ENCODE data around the gene KRTCAP2.
"Not testable (repeated sequence)": the region's sequence is repeated elsewhere in the genome, so short reads cannot be mapped to it uniquely, and the experiment has no call there.

KRTCAP2 gene

GRCh38 chr1:155167166-155168104, 5.7 kb downstream of the KRTCAP2 start:
- peak; percentile 86 for DNase-seq

DNA sequence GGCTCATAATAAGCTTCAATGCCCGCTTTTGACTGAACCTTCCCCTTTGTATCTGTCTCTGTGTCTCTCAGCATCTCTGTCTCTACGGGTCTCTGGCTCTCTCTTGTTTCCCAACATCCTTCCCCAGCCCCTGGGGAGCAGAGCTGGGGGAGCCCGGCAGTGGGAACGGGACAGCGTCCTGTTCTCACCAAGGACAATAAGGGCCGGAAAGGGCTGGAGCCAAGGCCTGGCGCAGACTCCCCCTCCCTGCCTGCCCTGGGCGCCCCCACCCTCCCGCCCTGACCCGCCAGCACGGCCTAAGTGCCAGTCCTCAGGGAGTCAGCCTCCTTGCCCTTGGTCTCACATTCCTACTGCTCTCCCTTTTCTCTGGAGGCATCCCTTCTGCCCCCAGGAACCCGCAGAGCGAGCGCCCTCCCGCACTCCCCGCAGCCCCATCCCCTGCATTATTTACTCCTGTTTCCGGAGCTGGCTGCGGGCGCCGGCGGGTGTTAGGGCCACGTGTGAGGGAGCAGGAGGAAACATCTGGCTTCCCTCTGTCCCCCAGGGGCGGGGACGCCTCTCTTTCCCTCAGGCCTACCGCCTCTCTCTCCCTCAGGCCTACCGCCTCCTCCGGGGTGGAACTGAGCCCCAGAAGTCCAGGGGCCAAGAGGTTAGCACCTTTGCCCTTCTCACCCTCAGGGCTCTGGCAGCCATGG, 6.5 kb downstream of the KRTCAP2 start:
- no peak for DNase-seq

DNA sequence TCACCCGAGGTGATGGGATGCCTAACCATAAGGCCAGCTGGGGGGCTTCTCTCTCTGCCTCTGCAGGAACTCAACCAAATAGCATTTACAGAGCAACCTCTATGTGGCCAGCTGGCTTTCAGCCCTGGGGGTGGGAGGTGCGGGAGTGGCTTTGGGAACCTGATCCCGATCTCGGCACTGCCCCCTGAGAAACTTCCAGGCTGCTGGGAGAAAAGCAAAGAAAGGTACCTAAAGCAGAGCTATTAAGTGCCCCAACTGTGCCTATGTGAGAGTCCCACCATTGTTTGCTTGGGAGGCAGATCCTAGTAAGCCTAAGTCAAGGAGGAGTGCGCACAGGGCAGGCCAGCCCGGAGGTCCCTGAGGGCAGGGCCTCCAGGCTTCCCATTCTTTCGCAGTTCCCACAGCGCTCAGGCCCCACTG, 7.0 kb downstream of the KRTCAP2 start:
- DNase-seq, result no peak

DNA sequence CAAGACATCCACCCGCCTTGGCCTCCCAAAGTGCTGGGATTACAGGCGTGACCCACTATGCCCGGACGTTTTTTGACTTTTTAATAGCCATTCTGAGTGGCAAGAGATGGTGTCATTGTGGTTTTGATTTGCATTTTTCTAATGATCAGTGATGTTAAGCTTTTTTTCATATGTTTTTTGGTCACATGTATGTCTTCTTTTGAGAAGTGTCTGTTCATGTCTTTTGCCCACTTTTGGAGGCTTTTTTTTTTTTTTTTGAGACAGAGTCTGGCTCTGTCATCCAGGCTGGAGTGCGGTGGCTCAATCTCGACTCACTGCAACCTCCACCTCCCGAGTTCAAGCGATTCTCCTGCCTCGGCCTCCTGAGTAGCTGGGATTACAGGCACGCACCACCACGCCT, 8.5 kb downstream of the KRTCAP2 start:
- DNase-seq, result not testable (repeated sequence)

GRCh38 chr1:155163785-155164184, 9.3 kb downstream of the KRTCAP2 start:
- DNase-seq, result not testable (repeated sequence)

DNA sequence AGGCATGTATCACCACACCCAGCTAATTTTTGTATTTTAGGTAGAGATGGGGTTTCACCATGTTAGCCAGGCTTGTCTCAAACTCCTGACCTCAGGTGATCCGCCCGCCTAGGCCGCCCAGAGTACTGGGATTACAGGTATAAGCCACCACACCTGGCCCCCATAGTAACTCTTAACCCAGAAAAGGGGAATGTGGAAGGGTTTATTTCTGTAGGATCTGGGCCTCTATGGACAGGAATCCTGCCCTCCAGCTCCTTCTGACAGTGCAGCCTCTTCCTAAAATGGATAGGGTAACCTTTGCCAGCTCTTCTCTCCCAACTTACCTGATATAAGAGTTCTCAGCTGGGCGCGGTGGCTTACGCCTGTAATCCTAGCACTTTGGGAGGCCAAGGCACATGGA, 10.5 kb downstream of the KRTCAP2 start:
- not testable (repeated sequence) for DNase-seq

DNA sequence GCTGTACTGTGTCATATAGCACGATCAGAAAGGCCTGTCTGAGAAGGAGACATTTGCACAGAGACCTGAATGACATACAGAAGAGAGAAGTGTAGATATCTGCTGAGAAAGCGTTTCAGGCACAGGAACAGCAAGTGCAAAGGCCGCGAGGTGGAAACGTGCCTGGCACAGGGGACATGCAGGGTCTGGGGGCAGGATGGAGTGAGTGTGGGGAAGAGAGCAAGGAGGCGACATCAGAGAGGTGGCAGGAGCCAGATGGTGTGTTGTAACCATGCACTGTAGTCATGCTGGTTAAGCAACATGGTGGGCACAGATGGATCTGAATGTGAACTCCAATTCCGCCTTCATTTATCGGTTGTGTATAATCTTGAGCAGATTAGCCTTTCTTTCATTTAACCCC, 13.0 kb downstream of the KRTCAP2 start:
- no peak for DNase-seq

- no peak for DNase-seq
These were observed 14.1 kb downstream of the KRTCAP2 start for GRCh38 chr1:155158991-155159390.

DNA sequence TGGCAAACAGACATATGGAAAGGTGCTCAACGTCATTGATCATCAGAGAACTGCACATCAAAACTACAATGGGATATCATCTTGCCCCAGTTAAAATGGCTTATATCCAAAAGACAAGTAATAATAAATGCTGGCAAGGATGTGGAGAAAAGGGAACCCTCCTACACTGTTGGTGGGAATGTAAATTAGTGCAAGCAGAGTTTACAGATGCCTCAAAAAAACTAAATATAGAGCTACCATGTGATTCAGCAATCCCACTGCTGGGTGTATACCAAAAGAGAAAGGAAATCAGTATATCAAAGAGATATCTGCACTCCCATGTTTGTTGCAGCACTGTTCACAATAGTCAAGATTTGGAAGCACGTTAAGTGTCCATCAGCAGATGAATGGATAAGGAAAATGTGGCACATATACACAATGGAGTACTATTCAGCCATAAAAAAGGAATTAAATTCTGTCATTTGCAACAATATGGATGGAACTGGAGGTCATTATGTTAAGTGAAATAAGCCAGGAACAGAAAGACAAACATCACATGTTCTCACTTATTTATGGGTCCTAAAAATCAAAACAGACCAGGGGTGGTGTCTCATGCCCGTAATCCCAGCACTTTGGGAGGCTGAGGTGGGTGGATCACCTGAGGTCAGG, 17.0 kb downstream of the KRTCAP2 start:
- not testable (repeated sequence) for DNase-seq

GRCh38 chr1:155145491-155145890, 27.6 kb downstream of the KRTCAP2 start:
- no peak for DNase-seq

DNA sequence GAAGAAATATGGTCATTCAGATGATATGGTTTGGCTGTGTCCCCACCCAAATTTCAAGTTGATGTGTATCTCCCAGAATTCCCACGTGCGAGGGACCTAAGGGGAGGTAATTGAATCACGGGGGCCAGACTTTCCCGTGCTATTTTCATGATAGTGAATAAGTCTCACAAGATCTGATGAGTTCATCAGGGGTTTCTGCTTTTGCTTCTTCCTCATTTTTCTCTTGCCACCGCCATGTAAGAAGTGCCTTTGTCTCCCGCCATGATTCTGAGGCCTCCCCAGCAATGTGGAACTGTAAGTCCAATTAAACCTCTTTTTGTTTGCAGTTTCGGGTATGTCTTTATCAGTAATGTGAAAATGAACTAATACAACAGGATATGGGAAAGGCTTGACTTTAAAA, 31.4 kb downstream of the KRTCAP2 start:
- DNase-seq, result no peak

GRCh38 chr1:155140630-155140953, 32.5 kb downstream of the KRTCAP2 start:
- no peak for DNase-seq

DNA sequence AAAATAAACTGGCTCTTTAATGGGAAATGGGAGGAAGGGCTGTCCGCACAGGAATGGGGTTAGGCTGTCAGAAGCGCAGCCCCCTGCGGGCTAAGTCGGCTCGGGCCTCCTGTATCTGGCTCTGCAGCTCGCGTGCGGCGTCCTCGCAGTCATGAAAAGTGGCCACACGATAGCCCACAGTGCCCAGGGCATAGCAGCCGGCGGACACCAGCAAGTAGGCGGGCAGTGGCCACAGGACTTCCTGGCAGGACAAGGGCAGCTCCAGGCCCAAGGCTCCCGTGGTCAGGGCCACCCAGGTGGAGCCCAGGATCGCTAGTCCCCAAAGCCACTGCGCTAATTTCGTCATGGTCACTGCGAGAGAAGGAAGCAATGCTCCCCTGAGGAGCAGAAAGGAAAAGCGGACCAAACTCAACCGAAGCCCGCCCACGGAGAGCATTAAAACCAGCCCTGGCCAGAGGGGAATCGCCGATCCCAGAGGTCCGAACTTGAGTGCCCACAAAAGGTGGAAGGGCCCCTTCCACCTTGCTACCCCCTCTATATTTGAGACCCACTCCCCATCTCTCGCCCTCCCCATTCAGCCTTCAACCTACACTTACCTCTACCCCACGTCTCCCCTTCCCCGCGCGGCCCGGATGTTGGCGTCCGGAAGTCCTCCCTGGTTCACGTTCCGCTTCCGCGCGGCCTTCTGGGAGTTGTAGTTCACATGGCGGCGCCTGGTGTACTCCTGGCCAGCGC, 33.0 kb downstream of the KRTCAP2 start, which contains the start of gene DPM3:
DPM3 (minus strand) TSS at position 637 of the 735 bp plus-strand sequence; CDS start at position 346, 291 bp downstream.
- peak; percentile 89 for DNase-seq

GRCh38 chr1:155137154-155137949, 35.8 kb downstream of the KRTCAP2 start:
- DNase-seq, result no peak

- no peak for DNase-seq
These were observed 36.4 kb downstream of the KRTCAP2 start for GRCh38 chr1:155136748-155137147.

GRCh38 chr1:155135415-155136028, 37.6 kb downstream of the KRTCAP2 start, which contains the start of gene SLC50A1:
SLC50A1 (plus strand) TSS chr1:155135852; CDS start chr1:155135912, 60 bp downstream.
- peak; percentile 96 for DNase-seq

DNA sequence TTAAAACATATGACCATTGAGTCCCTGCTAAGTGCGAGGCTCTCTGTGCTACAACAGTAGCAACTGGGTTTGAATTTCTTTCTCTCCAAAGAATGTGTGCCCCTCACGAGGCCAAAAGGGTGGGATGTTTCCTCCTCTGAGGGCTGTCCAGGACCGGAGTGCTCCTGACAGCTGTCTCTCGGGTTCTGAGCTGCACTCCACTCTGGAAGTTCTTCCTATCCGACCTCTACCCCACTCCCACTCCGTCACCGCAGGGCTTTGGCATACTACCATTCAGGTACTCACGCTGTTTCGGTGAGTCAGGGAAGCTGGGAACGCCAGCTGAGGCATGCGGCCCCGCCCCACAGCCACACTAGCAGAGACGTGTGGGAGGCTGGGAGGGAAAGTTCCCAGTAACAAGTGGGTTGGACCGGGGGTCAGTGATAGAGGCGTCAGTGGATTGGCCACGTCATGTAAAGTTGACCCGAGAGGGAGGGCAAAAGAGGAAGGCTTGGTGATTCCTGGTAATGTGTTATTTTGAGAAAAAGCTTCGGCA, 38.2 kb downstream of the KRTCAP2 start:
- DNase-seq, result peak; percentile 55

GRCh38 chr1:155134322-155134721, 38.8 kb downstream of the KRTCAP2 start:
- DNase-seq, result no peak

DNA sequence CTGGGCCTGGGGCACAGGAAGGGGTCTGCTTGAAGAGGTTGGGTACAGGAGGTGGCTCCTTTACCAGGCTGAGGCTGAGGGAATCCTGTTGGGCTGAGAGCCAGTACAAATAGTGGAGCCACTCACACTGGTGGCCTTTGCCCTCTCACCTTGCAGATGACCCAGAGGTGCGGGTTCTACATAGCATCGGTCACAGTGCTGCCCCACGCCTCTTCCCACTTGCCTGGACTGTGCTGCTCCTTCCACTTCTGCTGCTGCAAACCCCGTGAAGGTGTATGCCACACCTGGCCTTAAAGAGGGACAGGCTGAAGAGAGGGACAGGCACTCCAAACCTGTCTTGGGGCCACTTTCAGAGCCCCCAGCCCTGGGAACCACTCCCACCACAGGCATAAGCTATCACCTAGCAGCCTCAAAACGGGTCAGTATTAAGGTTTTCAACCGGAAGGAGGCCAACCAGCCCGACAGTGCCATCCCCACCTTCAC, 39.3 kb downstream of the KRTCAP2 start:
- no peak for DNase-seq

GRCh38 chr1:155131856-155132255, 41.2 kb downstream of the KRTCAP2 start:
- no peak for DNase-seq

DNA sequence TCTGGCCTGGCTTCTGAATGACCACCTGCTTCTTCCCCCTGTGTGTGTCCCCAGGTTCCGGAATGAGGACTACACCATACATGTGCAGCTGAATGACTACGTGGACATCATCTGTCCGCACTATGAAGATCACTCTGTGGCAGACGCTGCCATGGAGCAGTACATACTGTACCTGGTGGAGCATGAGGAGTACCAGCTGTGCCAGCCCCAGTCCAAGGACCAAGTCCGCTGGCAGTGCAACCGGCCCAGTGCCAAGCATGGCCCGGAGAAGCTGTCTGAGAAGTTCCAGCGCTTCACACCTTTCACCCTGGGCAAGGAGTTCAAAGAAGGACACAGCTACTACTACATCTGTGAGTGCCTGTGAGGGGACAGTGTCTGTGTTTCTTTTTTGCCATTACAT, 41.8 kb downstream of the KRTCAP2 start:
- DNase-seq, result no peak
